ENCODE results near the gene RNF121.

RNF121 gene

DNA sequence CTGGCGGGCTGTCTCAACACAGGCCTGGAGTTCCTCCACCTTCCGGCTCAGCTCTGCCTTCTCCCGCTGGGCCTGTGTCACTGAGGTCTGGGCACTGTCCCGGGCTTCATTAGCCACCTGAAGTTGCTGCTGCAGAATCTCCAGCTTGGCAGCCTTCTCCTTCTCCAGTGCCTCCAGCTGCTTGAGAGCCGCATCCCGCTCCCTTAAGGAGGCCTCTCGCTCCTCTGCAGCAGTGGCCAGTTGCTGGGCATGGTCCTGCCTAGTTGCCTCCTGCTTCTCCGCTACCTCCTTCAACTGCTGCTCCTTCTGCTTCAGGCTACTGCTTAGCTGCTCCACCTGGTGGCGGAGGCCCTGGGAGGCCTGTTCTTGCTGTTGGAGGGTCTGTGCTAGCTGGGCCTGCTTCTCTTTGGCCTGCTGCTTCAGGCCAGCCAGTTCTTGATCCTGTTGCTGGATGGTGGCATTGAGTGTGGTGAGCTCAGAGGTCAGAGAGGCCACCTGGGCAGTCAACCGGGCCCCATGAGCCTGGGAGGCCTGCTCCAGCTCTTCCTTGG is 86.7 kb downstream of the RNF121 start:
- peak; percentile 45 to 61 (median 60) for DNase-seq
- CTCF ChIA-PET: interaction anchor here (1.0 to 24.5 kb wide), 15 partner anchors 11 to 277 kb away, joined by 3 to 394 read pairs (median 5); partner anchors contain the start of gene IL18BP
- POLR2A ChIA-PET: no interaction called here
- Histone ChIP-seq H3K4me3 (ENCODE audit: control insufficient read depth in 1 of 7, extremely low read depth in 1 of 7, insufficient read depth in 4 of 7, low read depth in 2 of 7, low read length in 6 of 7) (no peak overlapping the region), H3K27me3 (replicated peaks in 2 of 5; ENCODE audit: control insufficient read depth in 4 of 5, insufficient read depth in 5 of 5, low read length in 4 of 5) (no peaks in the 10 kb centered on the region), H3K27ac (ENCODE audit: insufficient read depth in 1 of 2, low read depth in 1 of 2, low read length in 2 of 2, poor library complexity in 1 of 2, severe bottlenecking in 2 of 2) (no peak overlapping the region), H3K36me3 (ENCODE audit: control insufficient read depth in 4 of 4, insufficient read depth in 4 of 4, low read length in 3 of 4) (peaks cover 37 to 100% (median 94%) of the 10 kb centered on the region in 4 experiments), H3K9me3 (ENCODE audit: control extremely low read depth in 1 of 5, control insufficient read depth in 4 of 5, insufficient read depth in 2 of 5, low read depth in 1 of 5, low read length in 4 of 5) (no peaks in the 10 kb centered on the region), H3K4me1 (ENCODE audit: control extremely low read depth in 1 of 4, control insufficient read depth in 4 of 4, insufficient read depth in 4 of 4, low read length in 3 of 4) (no peaks in the 10 kb centered on the region)
- 95% methylated on average over 9 of the region's 10 CpGs for WGBS (ENCODE audit: insufficient coverage)

DNA sequence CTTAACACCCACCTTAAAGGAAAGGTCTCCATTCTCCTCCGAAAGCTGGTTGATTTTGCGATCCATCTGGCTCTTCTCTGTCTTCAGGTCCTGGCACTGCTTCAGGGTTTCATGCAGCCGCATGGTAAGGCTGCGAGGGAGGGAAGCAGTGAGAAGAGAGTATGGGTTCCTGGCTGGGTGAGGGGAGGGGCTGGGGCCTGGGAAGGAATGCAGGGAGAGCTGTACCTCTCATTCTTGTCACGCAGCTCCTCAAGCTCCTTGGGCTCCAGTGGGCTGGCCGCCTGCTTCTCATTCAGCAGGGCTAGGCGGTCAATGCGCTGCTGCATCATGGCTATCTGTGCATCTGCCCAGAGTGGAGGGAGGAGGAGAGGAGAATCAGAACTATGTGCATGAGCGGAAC is 89.3 kb downstream of the RNF121 start:
- ChIA-PET POLR2A (no interaction called here), CTCF (interaction anchor here (1.1 to 24.5 kb wide), 10 partner anchors 9 to 165 kb away, joined by 3 to 394 read pairs (median 9); partner anchors contain the start of gene IL18BP)
- peaks cover 38 to 98% (median 91%) of the 10 kb centered on the region in 4 experiments for H3K36me3 ChIP-seq (ENCODE audit: control insufficient read depth in 4 of 4, insufficient read depth in 4 of 4, low read length in 3 of 4)
- DNase-seq: no peak
- no peaks in the 10 kb centered on the region for H3K4me1 ChIP-seq (ENCODE audit: control extremely low read depth in 1 of 4, control insufficient read depth in 4 of 4, insufficient read depth in 4 of 4, low read length in 3 of 4)
- no peaks in the 10 kb centered on the region for H3K9me3 ChIP-seq (ENCODE audit: control extremely low read depth in 1 of 5, control insufficient read depth in 4 of 5, insufficient read depth in 2 of 5, low read depth in 1 of 5, low read length in 4 of 5)
- H3K27ac ChIP-seq (ENCODE audit: insufficient read depth in 1 of 2, low read depth in 1 of 2, low read length in 2 of 2, poor library complexity in 1 of 2, severe bottlenecking in 2 of 2): no peak overlapping the region
- no peak overlapping the region for H3K4me3 ChIP-seq (ENCODE audit: control insufficient read depth in 1 of 7, extremely low read depth in 1 of 7, insufficient read depth in 4 of 7, low read depth in 2 of 7, low read length in 6 of 7)
- no peaks in the 10 kb centered on the region for H3K27me3 ChIP-seq (replicated peaks in 2 of 5; ENCODE audit: control insufficient read depth in 4 of 5, insufficient read depth in 5 of 5, low read length in 4 of 5)
- WGBS (ENCODE audit: insufficient coverage): 100% methylated on average over 7 of the region's 9 CpGs

DNA sequence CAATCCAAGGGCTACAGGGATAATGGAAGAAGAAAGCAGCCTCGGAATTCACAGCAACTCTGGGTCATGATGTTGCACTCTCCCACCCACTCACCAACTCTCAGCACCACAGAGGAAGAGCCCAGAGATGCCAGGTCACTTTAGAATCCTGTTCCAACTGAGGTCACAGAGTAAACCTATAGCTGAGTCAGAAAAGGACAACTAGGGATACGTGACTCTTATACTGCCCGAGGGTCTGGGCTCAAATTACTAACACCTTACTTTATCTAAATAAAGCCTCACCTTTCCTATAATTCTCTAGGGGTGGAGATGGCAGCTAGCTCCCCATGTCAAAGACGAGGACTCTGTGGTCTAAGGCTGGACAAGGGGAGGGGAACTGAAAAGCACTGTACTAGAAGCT is 94.5 kb downstream of the RNF121 start:
- WGBS (ENCODE audit: insufficient coverage): no CpG with 5 or more reads among the region's 4 CpGs

DNA sequence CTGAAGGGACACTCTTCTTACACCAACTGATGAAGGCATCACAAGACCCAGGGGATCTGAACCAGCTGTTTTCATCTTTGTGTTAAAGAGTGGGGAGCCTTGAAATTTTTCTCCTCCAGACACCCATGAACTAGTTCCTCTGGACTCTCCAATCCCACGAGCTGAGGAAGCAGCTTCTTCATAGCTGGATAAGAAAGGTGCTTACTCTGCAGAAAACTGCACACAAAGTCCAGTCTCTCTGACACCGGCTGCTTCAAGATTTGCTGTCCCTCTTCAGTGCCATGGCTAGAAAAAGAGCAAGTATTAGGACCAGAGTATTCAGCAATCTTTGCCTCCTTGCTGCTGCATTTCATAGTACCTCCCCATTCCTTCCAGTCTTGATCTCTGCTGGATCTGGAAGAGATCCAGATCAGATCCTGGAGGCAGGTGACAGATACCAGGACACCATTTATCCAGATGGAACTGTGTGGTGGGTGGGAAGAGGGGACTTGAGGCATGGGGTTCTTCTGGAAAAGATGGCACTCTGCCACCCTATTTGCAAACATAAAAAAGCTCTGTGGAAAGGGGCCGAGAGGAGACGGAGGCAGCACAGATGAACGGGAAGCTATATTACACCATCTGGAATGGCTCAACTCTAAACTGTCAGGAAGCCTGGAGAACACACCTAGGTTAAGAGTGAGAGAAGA is 95.4 kb downstream of the RNF121 start:
- no peak overlapping the region for H3K4me3 ChIP-seq (ENCODE audit: control insufficient read depth in 1 of 7, extremely low read depth in 1 of 7, insufficient read depth in 4 of 7, low read depth in 2 of 7, low read length in 6 of 7)
- CTCF ChIA-PET: interaction anchor here (0.7 to 24.5 kb wide), 30 partner anchors 8 to 563 kb away, joined by 3 to 394 read pairs (median 7); no protein-coding TSS in a partner anchor
- H3K27me3 ChIP-seq (replicated peaks in 2 of 5; ENCODE audit: control insufficient read depth in 4 of 5, insufficient read depth in 5 of 5, low read length in 4 of 5): no peaks in the 10 kb centered on the region
- peaks cover 43 to 91% (median 76%) of the 10 kb centered on the region in 4 experiments for H3K36me3 ChIP-seq (ENCODE audit: control insufficient read depth in 4 of 4, insufficient read depth in 4 of 4, low read length in 3 of 4)
- 80% methylated on average over 5 of the region's 5 CpGs for WGBS (ENCODE audit: insufficient coverage)
- no peaks in the 10 kb centered on the region for H3K4me1 ChIP-seq (ENCODE audit: control extremely low read depth in 1 of 4, control insufficient read depth in 4 of 4, insufficient read depth in 4 of 4, low read length in 3 of 4)
- POLR2A ChIA-PET: interaction anchor here (1.1 kb wide), 1 partner anchor 51 kb away, joined by 3 read pairs; no protein-coding TSS in a partner anchor
- no peaks in the 10 kb centered on the region for H3K9me3 ChIP-seq (ENCODE audit: control extremely low read depth in 1 of 5, control insufficient read depth in 4 of 5, insufficient read depth in 2 of 5, low read depth in 1 of 5, low read length in 4 of 5)
- no peak overlapping the region for H3K27ac ChIP-seq (ENCODE audit: insufficient read depth in 1 of 2, low read depth in 1 of 2, low read length in 2 of 2, poor library complexity in 1 of 2, severe bottlenecking in 2 of 2)
- no peak for DNase-seq

More for the DNA sequence above, 94.5 kb downstream of the RNF121 start:
- H3K27me3 ChIP-seq (replicated peaks in 2 of 5; ENCODE audit: control insufficient read depth in 4 of 5, insufficient read depth in 5 of 5, low read length in 4 of 5): no peaks in the 10 kb centered on the region
- ChIA-PET POLR2A (no interaction called here), CTCF (interaction anchor here (1.0 to 24.5 kb wide), 18 partner anchors 7 to 408 kb away, joined by 3 to 394 read pairs (median 8); no protein-coding TSS in a partner anchor)
- no peak overlapping the region for H3K27ac ChIP-seq (ENCODE audit: insufficient read depth in 1 of 2, low read depth in 1 of 2, low read length in 2 of 2, poor library complexity in 1 of 2, severe bottlenecking in 2 of 2)
- H3K36me3 ChIP-seq (ENCODE audit: control insufficient read depth in 4 of 4, insufficient read depth in 4 of 4, low read length in 3 of 4): peaks cover 44 to 91% (median 77%) of the 10 kb centered on the region in 4 experiments
- no peak for DNase-seq
- H3K4me3 ChIP-seq (ENCODE audit: control insufficient read depth in 1 of 7, extremely low read depth in 1 of 7, insufficient read depth in 4 of 7, low read depth in 2 of 7, low read length in 6 of 7): no peak overlapping the region
- no peaks in the 10 kb centered on the region for H3K9me3 ChIP-seq (ENCODE audit: control extremely low read depth in 1 of 5, control insufficient read depth in 4 of 5, insufficient read depth in 2 of 5, low read depth in 1 of 5, low read length in 4 of 5)
- no peaks in the 10 kb centered on the region for H3K4me1 ChIP-seq (ENCODE audit: control extremely low read depth in 1 of 4, control insufficient read depth in 4 of 4, insufficient read depth in 4 of 4, low read length in 3 of 4)

DNA sequence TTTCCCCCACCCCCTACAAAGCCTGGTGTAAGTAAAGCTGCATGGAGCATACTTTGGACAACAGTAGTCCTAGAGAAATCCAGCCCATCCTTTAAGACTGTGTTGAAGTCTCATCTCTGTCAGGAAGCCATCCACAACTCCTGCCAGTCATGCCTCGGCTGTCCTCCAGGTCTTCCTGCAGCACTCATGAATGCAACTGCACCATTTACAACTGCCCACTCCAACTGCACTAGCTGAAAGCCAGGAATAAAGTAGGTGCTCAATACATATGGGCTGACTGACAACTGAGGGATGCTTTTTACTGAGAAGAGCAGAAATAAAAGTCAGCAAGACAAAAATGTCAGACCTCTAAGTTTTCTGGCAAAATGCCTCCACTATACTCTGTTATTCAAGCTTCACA is 97.2 kb downstream of the RNF121 start:
- POLR2A ChIA-PET: interaction anchor here (1.3 to 1.4 kb wide), 2 partner anchors 56 to 118 kb away, joined by 3 read pairs; no protein-coding TSS in a partner anchor
- H3K9me3 ChIP-seq (ENCODE audit: control extremely low read depth in 1 of 5, control insufficient read depth in 4 of 5, insufficient read depth in 2 of 5, low read depth in 1 of 5, low read length in 4 of 5): no peaks in the 10 kb centered on the region
- no peak for DNase-seq
- CTCF ChIA-PET: interaction anchor here (0.8 to 24.5 kb wide), 18 partner anchors 10 to 405 kb away, joined by 3 to 394 read pairs (median 7); no protein-coding TSS in a partner anchor
- peaks cover 45 to 89% (median 67%) of the 10 kb centered on the region in 4 experiments for H3K36me3 ChIP-seq (ENCODE audit: control insufficient read depth in 4 of 4, insufficient read depth in 4 of 4, low read length in 3 of 4)
- H3K4me3 ChIP-seq (ENCODE audit: control insufficient read depth in 1 of 7, extremely low read depth in 1 of 7, insufficient read depth in 4 of 7, low read depth in 2 of 7, low read length in 6 of 7): no peak overlapping the region
- no peaks in the 10 kb centered on the region for H3K4me1 ChIP-seq (ENCODE audit: control extremely low read depth in 1 of 4, control insufficient read depth in 4 of 4, insufficient read depth in 4 of 4, low read length in 3 of 4)
- no peak overlapping the region for H3K27ac ChIP-seq (ENCODE audit: insufficient read depth in 1 of 2, low read depth in 1 of 2, low read length in 2 of 2, poor library complexity in 1 of 2, severe bottlenecking in 2 of 2)
- no peaks in the 10 kb centered on the region for H3K27me3 ChIP-seq (replicated peaks in 2 of 5; ENCODE audit: control insufficient read depth in 4 of 5, insufficient read depth in 5 of 5, low read length in 4 of 5)
- WGBS (ENCODE audit: insufficient coverage): no CpG with 5 or more reads among the region's 1 CpG

DNA sequence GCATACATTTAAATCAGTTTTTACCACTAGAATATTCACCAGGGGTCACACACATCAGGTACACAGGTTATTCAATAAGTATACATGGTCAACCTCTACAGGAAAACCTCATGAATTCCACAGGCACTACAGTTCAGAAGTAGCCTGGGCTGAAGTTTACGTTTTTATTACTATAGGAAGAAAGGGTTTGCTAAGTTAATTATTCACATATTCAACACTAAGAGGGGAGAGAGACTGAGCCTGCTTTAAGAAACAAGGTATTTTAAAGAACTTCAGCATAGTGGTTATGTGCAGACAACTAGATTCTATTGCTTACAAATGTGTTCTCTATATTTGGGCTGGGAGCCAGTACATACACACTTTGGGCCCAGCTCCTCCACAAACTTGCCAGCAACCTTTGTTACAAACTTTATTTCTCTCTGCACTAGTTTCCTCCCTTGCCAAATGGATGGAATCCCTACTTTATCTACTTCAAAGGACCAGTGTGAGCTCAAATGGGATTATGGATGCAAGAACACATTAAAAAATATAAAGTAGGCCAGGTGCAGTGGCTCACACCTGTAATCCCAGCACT is 101.7 kb downstream of the RNF121 start:
- ChIA-PET CTCF (interaction anchor here (1.0 to 24.5 kb wide), 9 partner anchors 9 to 153 kb away, joined by 3 to 394 read pairs (median 7); partner anchors contain the start of gene ANAPC15), POLR2A (no interaction called here)
- Histone ChIP-seq H3K4me3 (ENCODE audit: control insufficient read depth in 1 of 7, extremely low read depth in 1 of 7, insufficient read depth in 4 of 7, low read depth in 2 of 7, low read length in 6 of 7) (no peak overlapping the region), H3K36me3 (ENCODE audit: control insufficient read depth in 4 of 4, insufficient read depth in 4 of 4, low read length in 3 of 4) (peaks cover 31 to 84% (median 45%) of the 10 kb centered on the region in 4 experiments), H3K27ac (ENCODE audit: insufficient read depth in 1 of 2, low read depth in 1 of 2, low read length in 2 of 2, poor library complexity in 1 of 2, severe bottlenecking in 2 of 2) (no peak overlapping the region), H3K9me3 (ENCODE audit: control extremely low read depth in 1 of 5, control insufficient read depth in 4 of 5, insufficient read depth in 2 of 5, low read depth in 1 of 5, low read length in 4 of 5) (no peaks in the 10 kb centered on the region), H3K27me3 (replicated peaks in 2 of 5; ENCODE audit: control insufficient read depth in 4 of 5, insufficient read depth in 5 of 5, low read length in 4 of 5) (no peaks in the 10 kb centered on the region), H3K4me1 (ENCODE audit: control extremely low read depth in 1 of 4, control insufficient read depth in 4 of 4, insufficient read depth in 4 of 4, low read length in 3 of 4) (peaks cover 0 to 5% (median 1%) of the 10 kb centered on the region in 4 experiments)
- WGBS (ENCODE audit: insufficient coverage): no CpG with 5 or more reads among the region's 1 CpG
- no peak for DNase-seq

Data from common myeloid progenitor, CD34-positive (primary cell).